SK-N-SH (cell line): ENCODE results near the gene EIF3K. TPM values are rescaled to one million over a fixed set of nuclear protein-coding genes. Genes with fewer than 3 reads are reported as not detected.

Experiments used
- CTCF ChIA-PET: fragments of 300-600, 350-600 bp; formaldehyde crosslinking; extraction: SDS; loops from one replicate; lab custom pipeline; 2021; lab: Yijun Ruan, JAX
- POLR2A ChIA-PET: fragments of 350-600 bp; sonication (Branson Sonifier 250); formaldehyde crosslinking; extraction: SDS; loops from one replicate; lab custom pipeline; 2020; ENCODE audit warnings: antibody characterized with exemption, inconsistent platforms; lab: Yijun Ruan, JAX
- DNase-seq: peaks from one replicate; pipeline ENCODE4 v3.0.0; 2012
- H2AFZ ChIP-seq: fragments of 200-600 bp; sonication (generic); 2 replicates; pipeline ENCODE4 v1.8.1; 2016; ENCODE audit warnings: antibody characterized with exemption, mild to moderate bottlenecking, low read depth
- H3F3A ChIP-seq: fragments of 200-600 bp; sonication (generic); replicated peaks from 2 replicates; pipeline ENCODE3; 2016; ENCODE audit warnings: antibody characterized with exemption, mild to moderate bottlenecking; ENCODE audit not compliant: insufficient read depth
- H3K27ac ChIP-seq, 2 experiments: fragments of 200-500 bp in 1 of 2; fragments of 200-600 bp in 1 of 2; sonication (Bioruptor generic) in 1 of 2; sonication (generic), shearing (Covaris generic) in 1 of 2; 2 replicates each; pipeline versions ENCODE4 v1.5.1 to v1.6.1; 2014 to 2016; ENCODE audit warnings: low read depth in 2 of 2, inconsistent platforms in 1 of 2, low read length in 1 of 2, mild to moderate bottlenecking in 1 of 2, mixed read lengths in 1 of 2
- H3K27me3 ChIP-seq: fragments of 200-600 bp; sonication (generic), shearing (Covaris generic); 2 replicates; pipeline ENCODE4 v1.6.1; 2016; ENCODE audit warnings: mixed run types; ENCODE audit not compliant: insufficient read depth
- H3K36me3 ChIP-seq, 2 experiments: fragments of 200-500 bp in 1 of 2; fragments of 200-600 bp in 1 of 2; sonication (Bioruptor generic) in 1 of 2; sonication (generic) in 1 of 2; replicated peaks in 1 of 2; 2 replicates each; pipeline versions ENCODE3 to v1.5.1; 2014 to 2016; ENCODE audit warnings: low read length in 1 of 2, mild to moderate bottlenecking in 1 of 2; ENCODE audit not compliant: insufficient read depth in 2 of 2, control insufficient read depth in 1 of 2
- H3K4me1 ChIP-seq, 2 experiments: fragments of 200-500 bp in 1 of 2; fragments of 200-600 bp in 1 of 2; sonication (Bioruptor generic) in 1 of 2; sonication (generic), shearing (Covaris generic) in 1 of 2; 2 replicates each; pipeline versions ENCODE4 v1.5.1 to v1.6.1; 2014 to 2016; ENCODE audit warnings: low read depth in 1 of 2, low read length in 1 of 2, mixed run types in 1 of 2; ENCODE audit not compliant: insufficient read depth in 2 of 2, control insufficient read depth in 1 of 2
- H3K4me2 ChIP-seq: fragments of 200-600 bp; sonication (generic), shearing (Covaris generic); 2 replicates; pipeline ENCODE4 v1.6.1; 2017; ENCODE audit warnings: mixed run types
- H3K4me3 ChIP-seq, 2 experiments: fragments of 200-500 bp in 1 of 2; fragments of 200-600 bp in 1 of 2; sonication (Bioruptor generic) in 1 of 2; sonication (generic), shearing (Covaris generic) in 1 of 2; 2 replicates each; pipeline versions ENCODE4 v1.5.1 to v1.8.1; 2014 to 2016; ENCODE audit warnings: low read depth in 2 of 2, inconsistent platforms in 1 of 2, low read length in 1 of 2, mild to moderate bottlenecking in 1 of 2, mixed read lengths in 1 of 2, moderate library complexity in 1 of 2
- H3K79me2 ChIP-seq: fragments of 200-600 bp; sonication (generic); 2 replicates; pipeline ENCODE4 v1.8.1; 2017; ENCODE audit warnings: mild to moderate bottlenecking; ENCODE audit not compliant: insufficient read depth
- H3K9ac ChIP-seq: fragments of 200-600 bp; sonication (generic); 2 replicates; pipeline ENCODE4 v1.6.1; 2017; ENCODE audit warnings: mixed run types
- H3K9me2 ChIP-seq: fragments of 200-600 bp; sonication (generic); 2 replicates; pipeline ENCODE4 v1.6.1; 2017; ENCODE audit warnings: mixed run types
- H3K9me3 ChIP-seq: fragments of 200-600 bp; sonication (generic); 2 replicates; pipeline ENCODE4 v1.6.1; 2017; ENCODE audit warnings: mixed run types, mild to moderate bottlenecking, moderate library complexity
- H4K20me1 ChIP-seq: fragments of 200-600 bp; sonication (generic); 2 replicates; pipeline ENCODE4 v1.6.1; 2017; ENCODE audit warnings: mild to moderate bottlenecking, mixed run types; ENCODE audit not compliant: insufficient read depth
- CHD2 ChIP-seq: fragments of 150-350 bp; IDR thresholded peaks from 2 replicates; pipeline ENCODE4 v1.6.1; 2018; ENCODE audit warnings: low read length; ENCODE audit not compliant: partially characterized antibody
- ELF1 ChIP-seq: IDR thresholded peaks from 2 replicates; pipeline ENCODE4 v1.4.0; 2012
- GATA2 ChIP-seq: sonication (generic); formaldehyde crosslinking; IDR thresholded peaks from 2 replicates; pipeline ENCODE4 v1.5.0; 2020; ENCODE audit warnings: mild to moderate bottlenecking, missing genetic modification reagents
- MAX ChIP-seq: IDR thresholded peaks from 2 replicates; pipeline ENCODE4 v1.4.0; 2012; ENCODE audit warnings: low read depth
- NFIC ChIP-seq: IDR thresholded peaks from 2 replicates; pipeline ENCODE4 v1.4.0; 2012; ENCODE audit warnings: borderline replicate concordance
- POLR2AphosphoS5 ChIP-seq: IDR thresholded peaks from 2 replicates; pipeline ENCODE4 v1.6.1; 2012; ENCODE audit warnings: low read depth, low read length
- RCOR1 ChIP-seq: fragments of 150-350 bp; IDR thresholded peaks from 2 replicates; pipeline ENCODE4 v1.6.1; 2017; ENCODE audit warnings: antibody characterized with exemption, low read length
- RXRA ChIP-seq: IDR thresholded peaks from 2 replicates; pipeline ENCODE4 v1.4.0; 2012; ENCODE audit warnings: low read depth, mild to moderate bottlenecking, borderline replicate concordance
- TEAD4 ChIP-seq: IDR thresholded peaks from 2 replicates; pipeline ENCODE4 v1.4.0; 2012; ENCODE audit warnings: mild to moderate bottlenecking, borderline replicate concordance; ENCODE audit not compliant: insufficient read depth
- USF1 ChIP-seq: IDR thresholded peaks from 2 replicates; pipeline ENCODE4 v1.4.0; 2012; ENCODE audit warnings: low read depth, borderline replicate concordance
- YY1 ChIP-seq: IDR thresholded peaks from 2 replicates; pipeline ENCODE4 v1.4.0; 2012; ENCODE audit warnings: low read depth, mild to moderate bottlenecking
- WGBS: methylation state at CpG from one replicate; pipeline ENCODE4 v1.1.6; 2017; ENCODE audit warnings: low lambda C conversion rate; 5-methylcytosine and 5-hydroxymethylcytosine counted together
- polyA plus RNA-seq, 3 experiments: library from polyadenylated mRNA; depleted of rRNA; stranded (reverse); fragments of >200 nt; gene quantifications; 2 replicates each; pipeline ENCODE4 v1.2.3, GENCODE V29; 2012
- TF ChIP-seq, protein P1 (sequence below): IDR thresholded peaks from 2 replicates; pipeline ENCODE4 v1.4.0; 2012; ENCODE audit warnings: low read depth, borderline replicate concordance
- TF ChIP-seq, protein P2 (sequence below): fragments of 200-600 bp; sonication (generic); IDR thresholded peaks from 2 replicates; pipeline ENCODE4 v1.6.1; 2017; ENCODE audit warnings: antibody characterized with exemption, mild to moderate bottlenecking, moderate library complexity

EIF3K gene
- polyA plus RNA-seq, 1 of the 3 experiments (the other 2 are of a cell fraction): 484 TPM

- Histone ChIP-seq H3F3A (peaks cover 64% of the 10 kb centered on the region), H3K36me3 (peaks cover 0 to 18% of the 10 kb centered on the region in 2 experiments), H3K4me1 (peaks cover 41 to 59% of the 10 kb centered on the region in 2 experiments; a peak in 3 of 4 replicates), H4K20me1 (peaks cover 19% of the 10 kb centered on the region; the same call in 1 of the 2 replicates), H3K9ac (peak overlapping the region; percentile 73; the same call in 1 of the 2 replicates), H3K27ac (peak overlapping the region; percentile 64 to 99), H3K4me2 (peak overlapping the region; percentile 66), H2AFZ (no peak overlapping the region), H3K9me3 (no peaks in the 10 kb centered on the region), H3K79me2 (peaks cover 91% of the 10 kb centered on the region), H3K4me3 (no peak overlapping the region), H3K9me2 (no peaks in the 10 kb centered on the region), H3K27me3 (no peaks in the 10 kb centered on the region)
- POLR2A ChIA-PET: no interaction called here
- CTCF ChIA-PET: no interaction called here
- TF ChIP-seq CHD2: no peak
- TF ChIP-seq USF1: no peak
- TF ChIP-seq RCOR1: no peak
- TF ChIP-seq, protein P1, sequence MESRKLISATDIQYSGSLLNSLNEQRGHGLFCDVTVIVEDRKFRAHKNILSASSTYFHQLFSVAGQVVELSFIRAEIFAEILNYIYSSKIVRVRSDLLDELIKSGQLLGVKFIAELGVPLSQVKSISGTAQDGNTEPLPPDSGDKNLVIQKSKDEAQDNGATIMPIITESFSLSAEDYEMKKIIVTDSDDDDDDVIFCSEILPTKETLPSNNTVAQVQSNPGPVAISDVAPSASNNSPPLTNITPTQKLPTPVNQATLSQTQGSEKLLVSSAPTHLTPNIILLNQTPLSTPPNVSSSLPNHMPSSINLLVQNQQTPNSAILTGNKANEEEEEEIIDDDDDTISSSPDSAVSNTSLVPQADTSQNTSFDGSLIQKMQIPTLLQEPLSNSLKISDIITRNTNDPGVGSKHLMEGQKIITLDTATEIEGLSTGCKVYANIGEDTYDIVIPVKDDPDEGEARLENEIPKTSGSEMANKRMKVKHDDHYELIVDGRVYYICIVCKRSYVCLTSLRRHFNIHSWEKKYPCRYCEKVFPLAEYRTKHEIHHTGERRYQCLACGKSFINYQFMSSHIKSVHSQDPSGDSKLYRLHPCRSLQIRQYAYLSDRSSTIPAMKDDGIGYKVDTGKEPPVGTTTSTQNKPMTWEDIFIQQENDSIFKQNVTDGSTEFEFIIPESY: no peak
- TF ChIP-seq NFIC: no peak
- TF ChIP-seq, protein P2, sequence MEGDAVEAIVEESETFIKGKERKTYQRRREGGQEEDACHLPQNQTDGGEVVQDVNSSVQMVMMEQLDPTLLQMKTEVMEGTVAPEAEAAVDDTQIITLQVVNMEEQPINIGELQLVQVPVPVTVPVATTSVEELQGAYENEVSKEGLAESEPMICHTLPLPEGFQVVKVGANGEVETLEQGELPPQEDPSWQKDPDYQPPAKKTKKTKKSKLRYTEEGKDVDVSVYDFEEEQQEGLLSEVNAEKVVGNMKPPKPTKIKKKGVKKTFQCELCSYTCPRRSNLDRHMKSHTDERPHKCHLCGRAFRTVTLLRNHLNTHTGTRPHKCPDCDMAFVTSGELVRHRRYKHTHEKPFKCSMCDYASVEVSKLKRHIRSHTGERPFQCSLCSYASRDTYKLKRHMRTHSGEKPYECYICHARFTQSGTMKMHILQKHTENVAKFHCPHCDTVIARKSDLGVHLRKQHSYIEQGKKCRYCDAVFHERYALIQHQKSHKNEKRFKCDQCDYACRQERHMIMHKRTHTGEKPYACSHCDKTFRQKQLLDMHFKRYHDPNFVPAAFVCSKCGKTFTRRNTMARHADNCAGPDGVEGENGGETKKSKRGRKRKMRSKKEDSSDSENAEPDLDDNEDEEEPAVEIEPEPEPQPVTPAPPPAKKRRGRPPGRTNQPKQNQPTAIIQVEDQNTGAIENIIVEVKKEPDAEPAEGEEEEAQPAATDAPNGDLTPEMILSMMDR: no peak
- TF ChIP-seq YY1: no peak
- TF ChIP-seq ELF1: no peak
- no peak for TF ChIP-seq TEAD4
- TF ChIP-seq MAX: no peak
- no peak for TF ChIP-seq POLR2AphosphoS5
- no peak for TF ChIP-seq GATA2
- TF ChIP-seq RXRA: no peak
- WGBS: 84% methylated on average over 7 of the region's 7 CpGs
- DNase-seq: no peak
Observed at GRCh38 chr19:38682872-38683392, 63.9 kb downstream of the EIF3K start.
